Iris pigment epithelial cell (primary cell): Measurements from ENCODE around the gene PURB.
"Not testable (repeated sequence)": the region's sequence is repeated elsewhere in the genome, so short reads cannot be mapped to it uniquely, and the experiment has no call there.

Source experiments
- DNase-seq: peaks from one replicate; pipeline ENCODE4 v3.0.0-alpha.2; 2011; ENCODE audit warnings: low read depth

PURB gene

GRCh38 chr7:44852590-44852989, 32.7 kb downstream of the PURB start:
- DNase-seq = no peak

- DNase-seq = peak; percentile 93
Measured at GRCh38 chr7:44849885-44850544, 35.3 kb downstream of the PURB start.

- DNase-seq = no peak
Measured at GRCh38 chr7:44849259-44849884, 36.0 kb downstream of the PURB start.

GRCh38 chr7:44847920-44848634, 37.3 kb downstream of the PURB start, which contains the start of gene H2AZ2:
H2AZ2 (minus strand) TSS chr7:44848087; CDS start chr7:44847971, 116 bp downstream.
- peak; percentile 100 for DNase-seq

- peak; percentile 83 for DNase-seq
Measured at GRCh38 chr7:44847509-44847919, 37.8 kb downstream of the PURB start.

- no peak for DNase-seq
Measured at GRCh38 chr7:44846816-44847508, 38.4 kb downstream of the PURB start.

- not testable (repeated sequence) for DNase-seq
Measured at GRCh38 chr7:44846390-44846789, 38.9 kb downstream of the PURB start.

GRCh38 chr7:44845451-44845850, 39.9 kb downstream of the PURB start:
- DNase-seq = no peak

GRCh38 chr7:44843440-44843839, 41.9 kb downstream of the PURB start:
- DNase-seq = not testable (repeated sequence)

- DNase-seq = not testable (repeated sequence)
Measured at GRCh38 chr7:44842675-44843074, 42.7 kb downstream of the PURB start.

GRCh38 chr7:44838751-44839150, 46.6 kb downstream of the PURB start:
- DNase-seq = no peak

GRCh38 chr7:44827567-44827966, 57.8 kb downstream of the PURB start:
- DNase-seq = no peak
